SH-SY5Y (cell line): ENCODE results near the gene ZNF488.

Experiments
- GATA2 ChIP-seq: IDR thresholded peaks from 2 replicates; pipeline ENCODE4 v1.6.1; 2011; ENCODE audit warnings: mild to moderate bottlenecking, low read depth, low read length
- GATA3 ChIP-seq: IDR thresholded peaks from 2 replicates; pipeline ENCODE4 v1.6.1; 2011; ENCODE audit warnings: low read depth, mild to moderate bottlenecking, low read length, moderate library complexity

DNA sequence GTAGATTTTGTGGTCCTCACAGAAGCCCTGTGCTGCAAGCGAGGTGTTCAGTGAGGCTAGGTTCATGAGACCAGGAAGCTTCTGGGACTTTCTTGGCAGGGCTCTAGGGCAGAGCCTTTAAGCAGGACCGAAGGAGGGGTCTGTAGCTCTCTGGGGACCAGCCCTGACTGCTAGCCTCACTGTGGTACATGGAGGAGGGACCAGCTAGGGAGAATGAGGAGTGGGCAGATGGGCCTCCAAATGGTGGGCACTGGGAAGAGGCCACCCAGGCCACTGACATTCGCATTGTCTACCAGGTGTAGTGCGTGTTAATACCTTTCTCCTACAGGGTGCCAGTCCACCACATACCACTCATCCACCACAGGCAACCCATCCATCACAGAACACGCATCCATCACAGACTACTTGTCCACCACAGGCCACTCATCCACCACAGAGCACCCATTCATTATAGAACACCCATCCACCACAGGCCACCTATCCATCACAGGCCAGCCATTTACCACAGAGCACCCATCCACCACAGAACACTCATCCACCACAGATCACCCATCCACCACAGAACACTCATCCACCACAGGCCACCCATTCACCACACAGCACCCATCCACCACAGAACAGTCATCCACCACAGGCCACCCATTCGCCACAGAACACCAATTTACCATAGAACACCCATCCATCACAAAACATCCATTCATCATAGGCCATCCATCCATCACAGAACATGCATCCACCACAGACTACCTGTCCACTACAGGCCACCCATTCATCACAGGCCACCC is 31.6 kb upstream of the ZNF488 start:
- TF ChIP-seq GATA2 (no peak), GATA3 (no peak)
